HG03460 (cell line): ENCODE data around the gene LAG3.

Experiments used
- ATAC-seq: cut with Tn5 transposase; IDR thresholded peaks from one replicate; pipeline ENCODE4 v1.9.1; 2021; ENCODE audit not compliant: unreplicated experiment

Gene LAG3

DNA sequence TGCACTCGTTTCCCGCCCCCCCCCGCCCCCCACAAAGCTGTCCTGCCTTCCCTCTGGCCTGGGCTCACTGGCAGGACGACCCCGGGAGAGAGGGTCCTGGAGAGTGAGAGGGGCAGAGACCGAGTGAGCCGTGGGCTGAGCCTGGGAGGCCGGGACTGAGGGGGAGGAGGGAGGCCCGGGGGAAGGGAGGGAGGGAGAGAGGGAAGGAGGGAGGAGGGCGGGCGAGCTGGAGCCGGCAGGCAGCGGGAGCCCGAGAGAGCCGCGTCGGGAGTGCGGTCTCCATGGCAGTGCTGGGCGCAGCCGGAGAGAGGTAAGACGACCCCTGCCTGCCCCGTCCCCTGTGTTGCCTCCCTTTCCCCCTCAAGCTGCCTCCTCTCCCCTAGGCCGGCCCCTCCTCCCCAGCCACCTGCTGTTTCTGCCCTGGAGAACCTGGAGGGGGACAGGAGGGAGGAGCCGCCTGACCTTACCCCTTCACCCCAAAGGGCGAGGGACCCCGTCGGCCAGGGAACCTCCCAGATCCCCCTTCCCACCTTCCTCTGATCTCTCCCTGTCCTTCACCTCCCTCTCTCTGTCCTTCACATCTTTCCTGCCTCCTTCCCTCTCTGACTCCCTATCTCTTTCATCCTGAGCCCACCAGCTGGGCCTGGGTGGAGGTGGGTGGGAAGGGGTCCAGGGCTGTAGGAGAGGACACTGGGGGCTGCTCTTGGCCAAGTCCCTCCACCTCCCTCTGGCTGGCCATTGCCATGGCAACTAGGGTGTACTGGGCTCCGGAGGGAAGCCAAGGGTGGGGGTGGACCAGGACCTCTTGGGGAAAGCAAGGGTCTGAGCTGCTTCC is 49.5 kb downstream of the LAG3 start, which contains the start of gene GPR162:
Gene GPR162, plus strand, starts transcription at position 231 of the 835 bp plus-strand sequence. CDS start 2,078 bp downstream, outside the sequence.
- ATAC-seq = no peak

DNA sequence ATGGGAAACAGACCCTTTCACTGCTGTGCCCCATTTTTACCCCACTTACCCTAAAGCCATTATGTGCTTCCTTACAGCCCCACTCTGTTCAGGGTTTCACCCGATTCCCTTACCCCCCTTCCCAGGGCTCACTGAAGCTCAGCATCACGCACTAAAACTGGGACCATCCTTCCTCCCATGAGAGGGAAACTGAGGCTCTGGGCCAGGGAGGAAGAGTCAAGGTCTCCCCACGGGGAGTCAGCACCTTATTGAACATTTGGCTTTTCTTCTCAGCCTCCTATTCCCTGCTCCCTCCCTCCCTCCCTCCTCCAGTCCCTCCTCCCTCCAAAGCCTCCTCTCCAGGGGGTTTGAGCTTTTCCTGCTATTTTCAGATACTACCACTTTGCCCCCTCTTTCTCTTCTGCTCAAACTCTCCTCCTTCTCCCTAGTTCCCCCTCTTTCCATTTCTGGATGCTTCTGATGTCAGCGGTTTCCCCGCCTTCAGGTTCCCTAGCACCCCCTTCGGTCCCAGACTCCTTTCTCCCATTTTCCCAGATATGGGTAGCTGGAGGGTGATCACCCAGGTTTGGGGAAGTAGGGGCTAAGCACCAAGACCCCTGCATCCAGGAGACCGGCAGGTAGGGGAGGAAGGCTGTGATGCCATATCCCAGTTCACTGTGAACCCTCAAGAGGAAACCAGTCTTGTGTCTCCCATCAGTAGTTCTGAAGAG is 50.3 kb downstream of the LAG3 start:
- no peak for ATAC-seq

DNA sequence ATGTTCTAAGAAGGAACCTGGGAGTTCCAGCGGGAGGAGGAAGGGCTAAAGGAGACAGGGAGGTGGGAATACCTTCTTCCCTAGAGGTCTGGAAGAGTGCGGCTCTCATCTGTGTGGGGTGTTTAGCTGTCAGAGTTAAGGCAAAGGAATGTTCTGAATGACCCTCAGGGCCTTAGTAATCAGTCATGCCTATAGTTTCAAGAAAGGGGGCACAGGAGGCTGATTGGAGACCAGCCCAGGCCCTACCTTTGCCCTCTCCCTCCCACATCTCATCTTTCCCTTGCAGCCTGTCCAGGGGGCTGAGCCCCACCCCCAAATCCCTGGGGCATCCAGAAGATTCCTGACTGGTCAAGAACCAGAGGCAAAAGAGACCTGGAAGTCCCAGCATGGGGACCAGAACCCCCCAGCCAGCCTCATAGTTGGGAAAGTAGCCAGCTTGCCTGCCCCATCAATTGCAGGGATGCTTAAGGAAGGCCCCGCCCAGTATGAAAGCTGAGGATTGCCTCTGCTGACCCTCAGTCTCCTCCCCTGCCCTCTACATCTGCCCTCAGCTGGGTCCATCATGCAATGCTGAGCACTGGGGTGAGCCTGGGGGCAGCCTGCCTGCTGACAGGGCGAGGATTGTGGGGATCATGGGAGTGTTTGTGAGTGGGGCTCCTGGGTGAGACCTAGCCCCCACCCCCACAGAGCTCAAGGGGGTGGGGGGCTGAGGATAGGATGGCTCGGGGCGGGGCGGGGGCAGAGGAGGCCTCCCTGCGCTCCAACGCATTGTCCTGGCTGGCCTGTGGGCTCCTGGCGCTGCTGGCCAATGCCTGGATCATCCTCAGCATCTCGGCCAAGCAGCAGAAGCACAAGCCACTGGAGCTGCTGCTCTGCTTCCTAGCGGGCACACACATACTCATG is 51.1 kb downstream of the LAG3 start:
- no peak for ATAC-seq

DNA sequence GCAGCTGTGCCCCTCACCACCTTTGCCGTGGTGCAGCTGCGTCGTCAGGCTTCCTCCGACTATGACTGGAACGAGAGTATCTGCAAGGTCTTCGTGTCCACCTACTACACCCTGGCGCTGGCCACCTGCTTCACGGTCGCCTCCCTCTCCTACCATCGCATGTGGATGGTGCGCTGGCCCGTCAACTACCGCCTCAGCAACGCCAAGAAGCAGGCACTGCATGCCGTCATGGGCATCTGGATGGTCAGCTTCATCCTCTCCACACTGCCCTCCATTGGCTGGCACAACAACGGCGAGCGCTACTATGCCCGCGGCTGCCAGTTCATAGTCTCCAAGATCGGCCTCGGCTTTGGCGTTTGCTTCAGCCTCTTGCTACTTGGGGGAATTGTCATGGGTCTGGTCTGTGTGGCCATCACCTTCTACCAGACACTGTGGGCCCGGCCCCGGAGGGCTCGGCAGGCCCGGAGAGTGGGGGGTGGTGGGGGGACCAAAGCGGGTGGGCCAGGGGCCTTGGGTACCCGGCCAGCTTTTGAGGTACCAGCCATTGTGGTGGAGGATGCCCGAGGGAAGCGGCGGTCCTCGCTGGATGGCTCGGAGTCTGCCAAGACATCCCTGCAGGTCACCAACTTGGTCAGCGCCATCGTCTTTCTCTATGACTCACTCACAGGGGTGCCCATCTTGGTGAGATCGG is 51.9 kb downstream of the LAG3 start:
- no peak for ATAC-seq

DNA sequence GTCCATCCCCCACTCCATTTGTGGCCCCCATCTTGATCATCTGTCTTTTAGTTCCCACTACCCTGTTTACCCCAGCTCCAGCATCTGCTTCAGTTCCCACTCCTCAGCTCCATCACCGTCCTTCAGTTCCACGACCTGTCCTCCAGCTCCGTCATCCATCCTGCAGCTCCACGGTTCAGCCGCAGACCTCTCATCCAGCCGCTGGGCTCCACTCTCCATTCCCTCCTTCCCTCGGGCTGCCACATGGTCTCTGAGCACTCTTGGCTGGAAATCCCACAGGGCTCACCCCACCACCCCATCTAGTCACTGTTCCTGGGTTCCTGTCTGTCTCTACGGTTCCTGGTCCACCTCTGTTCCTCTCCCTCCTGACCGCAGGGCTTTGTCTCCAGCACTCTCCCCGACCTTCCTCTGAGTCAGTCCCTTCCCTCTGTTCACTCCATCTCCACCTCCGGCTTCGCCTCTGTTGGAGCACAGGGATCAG is 52.6 kb downstream of the LAG3 start:
- ATAC-seq = no peak

DNA sequence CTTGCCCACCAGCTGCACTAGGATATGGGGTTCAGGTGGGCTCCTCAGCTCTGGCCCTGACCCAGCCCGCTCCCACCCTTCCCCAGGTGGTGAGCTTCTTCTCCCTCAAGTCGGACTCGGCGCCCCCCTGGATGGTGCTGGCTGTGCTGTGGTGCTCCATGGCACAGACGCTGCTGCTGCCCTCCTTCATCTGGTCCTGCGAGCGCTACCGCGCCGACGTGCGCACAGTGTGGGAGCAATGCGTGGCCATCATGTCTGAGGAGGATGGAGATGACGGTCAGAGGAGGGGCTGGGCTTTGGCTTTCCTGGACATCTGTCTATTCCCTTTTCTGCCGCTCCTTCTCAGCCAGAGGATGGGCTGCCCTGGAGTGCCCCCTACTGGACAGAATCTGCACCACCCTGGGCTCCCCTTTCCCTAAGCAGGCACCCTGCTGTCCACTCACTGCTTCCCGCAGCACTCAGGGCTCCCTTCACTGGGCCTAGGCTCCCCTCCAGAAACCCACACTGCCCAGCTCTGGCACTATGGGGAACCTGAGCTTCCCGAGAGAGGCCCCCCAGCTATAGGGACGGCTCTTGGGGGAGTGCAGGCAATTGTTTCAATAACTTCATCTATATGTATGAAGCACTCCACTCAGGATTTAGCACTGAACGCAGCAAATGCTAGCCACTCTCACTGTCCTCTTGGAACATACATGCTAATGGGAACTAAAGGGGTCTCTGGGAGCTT is 53.2 kb downstream of the LAG3 start:
- no peak for ATAC-seq

DNA sequence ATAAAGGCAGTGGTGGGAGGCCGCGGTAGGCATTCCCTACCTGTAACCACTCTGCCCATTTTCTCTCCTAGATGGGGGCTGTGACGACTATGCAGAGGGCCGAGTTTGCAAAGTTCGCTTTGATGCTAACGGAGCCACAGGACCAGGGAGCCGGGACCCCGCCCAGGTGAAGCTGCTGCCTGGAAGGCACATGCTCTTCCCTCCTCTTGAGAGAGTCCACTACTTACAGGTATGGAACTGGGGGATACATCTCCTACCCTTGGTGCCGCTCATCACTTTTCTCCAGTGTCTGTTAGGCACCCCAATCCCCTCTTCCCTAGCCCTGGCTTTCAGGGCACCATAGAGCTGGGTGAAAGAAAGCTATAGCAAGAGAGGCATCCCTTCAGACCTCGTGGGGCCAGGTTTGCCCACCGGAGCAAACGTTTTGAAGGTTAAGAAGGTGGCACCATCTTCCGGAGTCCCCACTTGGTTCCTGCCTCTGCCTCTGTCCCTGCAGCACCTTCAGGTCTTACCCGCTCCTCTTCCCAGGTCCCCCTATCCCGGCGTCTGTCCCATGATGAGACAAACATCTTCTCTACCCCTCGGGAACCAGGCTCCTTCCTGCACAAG is 53.9 kb downstream of the LAG3 start:
- no peak for ATAC-seq

DNA sequence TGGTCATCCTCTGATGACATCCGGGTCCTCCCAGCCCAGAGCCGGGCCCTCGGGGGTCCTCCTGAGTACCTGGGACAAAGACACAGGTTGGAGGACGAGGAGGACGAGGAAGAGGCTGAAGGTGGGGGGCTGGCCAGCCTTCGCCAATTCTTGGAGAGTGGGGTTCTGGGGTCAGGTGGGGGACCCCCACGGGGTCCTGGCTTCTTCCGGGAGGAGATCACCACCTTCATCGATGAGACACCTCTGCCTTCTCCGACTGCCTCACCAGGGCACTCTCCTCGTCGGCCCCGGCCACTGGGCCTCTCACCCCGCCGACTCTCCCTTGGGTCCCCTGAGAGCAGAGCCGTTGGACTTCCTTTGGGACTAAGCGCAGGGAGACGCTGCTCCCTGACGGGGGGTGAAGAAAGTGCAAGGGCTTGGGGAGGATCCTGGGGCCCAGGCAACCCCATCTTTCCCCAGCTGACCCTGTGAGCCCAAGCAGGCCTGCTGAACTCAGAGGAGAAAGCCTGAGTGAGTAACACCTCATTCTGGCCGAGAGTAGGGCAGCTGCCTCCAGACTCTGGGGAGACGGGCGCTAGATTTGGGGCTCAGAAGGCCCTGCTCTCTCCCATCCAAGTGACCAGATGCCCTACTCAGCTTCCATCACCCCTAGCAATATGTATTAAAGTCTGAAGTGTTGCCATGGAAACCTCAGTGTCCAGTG is 54.6 kb downstream of the LAG3 start:
- ATAC-seq = no peak

DNA sequence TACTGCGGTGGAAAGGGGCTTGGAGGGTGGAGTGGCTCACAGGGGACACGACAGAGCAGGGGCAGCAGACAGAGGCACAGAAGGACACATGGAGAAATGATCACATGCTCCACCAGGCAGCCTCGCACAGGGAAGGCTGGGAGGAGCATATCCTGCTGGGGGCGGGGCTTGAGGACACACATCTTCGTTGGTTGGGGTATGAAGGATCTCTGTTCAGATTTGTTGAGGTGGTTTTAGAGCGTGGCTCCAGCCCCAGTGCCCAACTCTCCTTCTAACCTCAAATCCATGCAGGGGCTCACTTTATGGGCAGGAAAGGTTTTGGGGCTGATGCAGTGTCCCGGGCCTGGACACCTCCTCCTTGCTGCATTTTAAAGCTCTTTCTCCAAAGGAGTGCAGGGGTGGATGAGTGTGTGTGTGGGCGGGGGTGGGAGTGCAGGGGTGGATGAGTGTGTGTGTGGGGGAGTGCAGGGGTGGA is 55.2 kb downstream of the LAG3 start:
- no peak for ATAC-seq
